Activated CD4-positive, alpha-beta T cell treated with anti-CD3 and anti-CD28 coated beads, Interleukin-10, Interleukin-2, amounts not matched to agents 100 ng/mL and 50 ng/mL, durations not matched to agents 16 hours and 8 hours (primary cell): ENCODE data around the gene CLRN1.
A peak's percentile ranks its signal among the peaks of the same experiment; 100 is the strongest.

Source experiments
- DNase-seq: peaks from one replicate; pipeline ENCODE4 v3.0.0-alpha.2; 2020

Gene CLRN1

DNA sequence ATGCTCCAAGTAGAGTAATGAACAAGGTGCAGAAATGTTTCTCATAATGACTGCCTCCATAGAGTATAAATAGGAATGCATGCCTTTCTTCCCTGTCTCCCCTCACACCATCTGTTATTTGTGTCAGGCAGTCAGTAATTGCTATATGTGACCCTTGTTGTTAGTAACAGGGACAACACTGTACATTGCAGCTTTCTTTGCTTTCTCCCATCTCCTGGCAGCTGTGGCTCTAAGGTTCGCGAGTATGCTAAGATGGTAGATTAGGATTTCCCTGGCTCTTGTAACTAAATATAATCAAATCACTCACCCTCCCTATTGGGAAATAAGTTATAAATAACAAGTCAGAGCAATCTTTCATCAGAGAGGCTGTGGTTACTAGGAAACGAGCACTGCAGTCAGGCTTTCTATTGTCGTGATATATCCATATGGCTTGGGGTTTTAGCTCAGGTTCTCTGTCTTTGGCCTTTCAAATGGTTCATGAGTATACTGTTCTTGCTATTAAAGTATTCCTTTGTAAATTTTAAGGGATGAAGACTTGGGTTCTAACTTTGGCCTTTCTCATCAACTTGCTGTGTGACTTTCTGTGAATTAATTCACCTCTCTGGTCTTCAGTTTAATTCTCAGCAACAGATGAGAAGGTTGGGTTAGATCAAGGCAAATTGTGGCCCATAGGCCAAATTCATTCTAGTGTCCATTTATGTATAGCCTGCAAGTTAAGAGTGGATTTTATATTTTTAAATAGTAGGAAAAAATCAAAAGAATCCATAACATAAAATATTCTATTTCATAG is 59.2 kb downstream of the CLRN1 start:
- DNase-seq: no peak

DNA sequence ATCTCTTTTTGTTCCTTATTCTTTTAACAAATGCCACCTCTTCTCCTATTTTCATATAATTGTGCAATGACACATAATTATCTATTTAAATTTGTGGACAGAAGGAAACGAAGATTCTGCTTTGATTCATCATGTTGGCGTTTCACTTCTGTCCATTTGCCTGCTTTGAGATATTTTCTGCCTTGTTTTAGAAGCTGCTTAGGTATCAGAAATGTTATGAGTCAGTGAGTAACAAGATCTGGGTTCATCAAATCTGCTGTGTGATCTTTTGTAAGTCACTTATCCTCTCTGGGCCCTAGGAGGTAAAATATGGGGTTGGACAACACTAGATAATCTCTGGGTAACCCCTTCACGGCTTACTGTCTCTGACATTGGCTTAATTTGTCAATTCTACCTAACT is 60.0 kb downstream of the CLRN1 start:
- peak; percentile 35 for DNase-seq

DNA sequence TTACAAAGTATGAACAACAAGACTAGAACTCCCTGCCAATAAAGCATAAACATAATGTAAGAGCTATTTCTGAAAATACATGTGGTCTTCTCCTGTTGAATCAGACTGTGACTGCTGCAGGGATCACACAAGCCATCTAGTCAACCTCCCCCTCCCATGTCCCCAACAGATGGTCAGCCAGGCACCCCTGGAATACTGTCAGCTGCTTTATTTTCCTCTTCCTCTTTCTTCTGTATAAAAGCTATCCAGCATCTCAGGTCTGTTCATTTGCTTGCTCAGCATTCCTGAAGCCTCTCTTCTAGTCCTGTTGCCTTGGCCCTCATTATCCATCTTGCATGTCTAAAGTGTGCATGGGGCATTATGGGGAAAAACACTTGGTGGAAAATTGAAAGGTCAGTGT is 60.8 kb downstream of the CLRN1 start:
- DNase-seq: no peak

DNA sequence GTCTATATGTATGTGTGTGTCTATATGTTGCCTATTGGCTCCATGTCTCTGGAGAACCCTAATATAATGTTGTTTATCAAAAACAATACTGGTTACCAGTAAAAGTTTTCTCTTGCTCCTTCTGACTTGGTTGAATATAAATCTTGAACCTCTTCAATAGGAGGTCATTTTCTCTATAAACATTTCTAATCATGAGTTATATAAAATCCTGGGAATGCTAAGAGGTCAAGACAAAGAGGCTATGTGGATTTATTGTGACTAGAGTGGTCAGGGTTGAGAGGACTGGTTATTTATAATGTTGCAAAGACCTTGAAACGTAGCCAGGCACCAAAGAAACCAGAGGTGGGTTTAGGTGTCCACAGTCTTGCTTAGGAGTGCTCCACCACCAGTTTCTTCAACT is 66.1 kb downstream of the CLRN1 start:
- no peak for DNase-seq

DNA sequence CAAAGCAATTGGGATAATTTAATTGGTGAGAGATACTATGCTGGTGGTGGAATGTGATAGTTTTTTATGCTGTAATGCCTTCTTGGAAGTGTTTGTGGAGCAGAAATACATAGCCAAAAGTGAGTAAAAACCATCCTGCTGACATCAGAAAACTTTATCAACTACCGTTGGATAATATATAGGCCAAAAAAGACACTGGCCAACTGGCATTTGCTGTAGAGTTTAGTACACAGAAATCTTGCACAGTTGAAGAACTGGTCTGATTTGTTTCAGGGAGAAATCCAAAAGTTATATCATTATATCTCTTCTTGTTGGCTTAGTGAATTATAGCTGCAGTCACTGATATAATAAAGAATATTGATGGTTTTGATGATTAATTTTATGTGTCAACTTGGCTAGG is 66.8 kb downstream of the CLRN1 start:
- no peak for DNase-seq

DNA sequence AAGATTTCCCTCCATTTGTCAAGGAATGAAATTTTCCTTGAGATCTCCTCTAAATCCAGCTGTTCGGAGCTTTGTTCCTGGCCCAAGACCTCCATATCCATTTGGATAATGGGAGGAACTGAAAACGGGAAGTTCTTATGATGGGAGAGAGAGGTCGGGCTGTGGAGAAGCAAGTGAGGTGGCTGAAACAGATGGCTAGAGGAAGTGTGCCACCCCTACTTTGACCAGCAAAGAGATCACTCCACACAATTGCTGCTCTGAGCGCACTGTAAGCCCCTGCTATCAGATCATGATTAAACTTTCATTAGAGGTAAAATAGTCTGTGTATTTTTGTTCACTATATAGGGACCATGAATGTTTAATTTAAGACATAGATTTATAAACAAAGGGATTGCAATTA is 67.2 kb downstream of the CLRN1 start, which contains the start of gene MINDY4B:
TSS of gene MINDY4B (minus strand) at position 101 of the 400 bp plus-strand sequence. CDS start at position 101, 0 bp downstream.
- no peak for DNase-seq

DNA sequence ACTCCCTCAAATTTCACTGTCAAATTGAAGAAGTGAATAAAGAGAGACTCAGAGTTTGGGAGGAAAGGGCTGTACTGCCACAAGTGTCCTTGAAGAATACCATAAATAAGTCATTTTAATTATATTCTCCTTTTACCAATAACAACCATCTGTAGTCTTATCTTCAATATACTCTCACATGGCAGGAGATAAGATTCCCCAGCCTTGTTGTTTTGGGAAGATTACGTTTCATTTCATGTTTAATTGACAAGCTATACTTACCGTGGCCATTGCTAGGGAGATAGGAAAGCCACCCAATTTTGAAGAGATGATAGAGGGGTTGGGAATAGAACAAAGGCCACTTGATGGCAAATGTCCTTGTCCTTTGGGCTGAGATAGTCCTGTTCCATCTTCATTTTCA is 69.5 kb downstream of the CLRN1 start:
- DNase-seq: no peak

DNA sequence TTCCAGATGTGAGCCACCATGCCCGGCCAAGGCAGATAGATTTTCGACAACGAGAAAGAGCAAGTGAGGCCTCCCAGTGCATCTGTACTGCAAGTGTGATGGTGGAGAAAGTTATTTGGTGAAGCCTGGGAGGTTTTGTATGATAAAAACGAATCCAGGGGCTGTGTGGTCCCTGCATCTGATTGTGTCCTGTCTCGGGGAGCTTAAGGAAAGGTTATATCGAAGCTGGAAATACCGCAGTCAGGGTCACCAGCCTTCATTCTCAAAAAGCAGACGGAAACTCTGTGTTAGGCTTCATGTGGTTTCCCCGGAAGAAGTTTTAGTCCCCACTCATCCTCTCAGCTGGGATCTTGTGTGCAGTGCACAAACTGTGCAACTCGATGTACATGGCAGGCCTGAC is 70.7 kb downstream of the CLRN1 start:
- no peak for DNase-seq

DNA sequence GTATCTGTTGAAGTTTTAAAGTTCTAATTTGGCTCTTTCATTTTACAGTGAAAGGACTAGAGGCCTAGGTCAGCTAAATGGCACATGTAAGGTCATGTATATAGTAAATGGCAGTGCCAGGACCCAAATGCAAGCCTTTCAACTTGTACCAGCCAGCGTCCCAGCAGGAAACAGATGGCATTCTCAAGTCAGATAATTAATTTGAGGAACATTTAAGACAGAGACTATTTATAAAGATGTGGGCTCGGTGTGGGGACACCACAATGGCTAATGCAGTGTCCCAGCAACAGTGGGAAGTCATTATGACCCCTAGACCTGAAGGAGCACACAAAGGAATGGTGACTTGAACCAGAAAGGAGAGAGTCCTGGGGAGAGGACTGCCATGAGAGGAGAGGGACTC is 73.4 kb downstream of the CLRN1 start:
- DNase-seq: no peak

DNA sequence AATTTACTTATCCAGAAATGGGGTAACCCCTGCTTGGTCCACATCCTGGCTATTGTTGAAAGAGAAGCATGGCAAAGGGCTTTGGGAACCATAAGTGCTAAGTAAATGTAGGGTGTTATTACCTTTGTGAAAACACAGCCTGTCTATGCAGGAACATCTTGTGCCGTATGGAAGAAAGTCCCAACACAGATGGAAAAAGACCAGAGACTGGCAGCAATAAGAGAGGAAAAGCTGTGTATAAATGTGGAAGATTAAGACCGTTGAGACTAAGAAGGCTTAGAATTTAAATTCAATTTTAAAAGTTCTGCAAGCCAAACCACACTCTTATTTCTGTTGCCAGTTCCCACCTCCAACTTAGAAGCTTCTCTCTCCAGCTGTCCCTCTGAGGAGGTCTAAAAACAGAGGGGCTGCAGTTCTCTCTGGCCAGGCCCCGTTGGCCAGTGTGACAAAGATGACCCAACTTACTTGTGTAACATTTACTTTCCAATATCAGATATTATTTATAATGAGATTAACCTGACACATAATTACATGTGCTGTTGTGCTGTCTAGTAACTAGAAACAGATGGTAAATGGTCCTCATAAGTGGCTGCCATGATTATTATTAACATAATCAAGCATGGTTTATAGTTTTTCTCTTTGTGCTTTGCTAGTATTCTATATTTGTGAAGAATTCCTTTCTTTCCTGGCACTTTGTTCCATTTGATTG is 74.3 kb downstream of the CLRN1 start:
- no peak for DNase-seq

DNA sequence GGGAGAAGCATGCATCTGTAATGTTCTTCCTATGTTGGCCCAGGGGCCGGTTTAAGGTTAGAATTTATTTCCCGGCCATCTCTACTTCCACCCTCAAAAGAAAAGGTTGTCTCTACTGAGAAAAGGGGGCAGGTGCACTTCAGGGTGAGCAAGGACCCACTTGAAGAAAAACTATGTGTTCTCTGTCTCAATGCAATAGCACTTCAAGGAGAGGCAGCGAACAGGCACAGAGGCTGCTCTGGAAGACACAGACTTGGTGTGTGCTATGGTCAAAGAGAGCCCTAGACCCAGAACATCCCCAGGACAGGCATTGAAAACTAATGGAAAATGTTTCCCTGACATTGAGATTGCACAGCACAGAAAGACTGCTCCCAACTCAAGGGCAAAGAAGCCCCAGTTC is 74.9 kb downstream of the CLRN1 start:
- no peak for DNase-seq

DNA sequence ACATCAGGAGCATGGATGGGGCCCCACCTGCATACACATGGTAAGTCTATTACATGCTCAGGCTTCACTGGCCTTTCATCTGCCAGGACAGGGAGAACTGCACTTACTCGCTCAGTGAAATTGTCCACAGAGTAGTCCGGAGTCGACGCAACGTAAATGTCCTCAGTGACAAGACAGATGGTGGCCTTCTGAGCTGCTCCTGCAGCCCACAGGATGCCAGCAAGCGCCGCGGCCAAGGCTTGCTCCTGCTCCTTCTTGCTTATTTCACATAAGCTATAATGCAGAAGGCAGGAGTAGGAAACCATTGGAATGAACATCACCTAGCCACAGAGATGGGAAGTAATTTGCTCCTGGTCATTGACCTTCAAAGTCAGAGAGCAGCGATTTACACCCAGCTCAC is 81.7 kb downstream of the CLRN1 start:
- no peak for DNase-seq

DNA sequence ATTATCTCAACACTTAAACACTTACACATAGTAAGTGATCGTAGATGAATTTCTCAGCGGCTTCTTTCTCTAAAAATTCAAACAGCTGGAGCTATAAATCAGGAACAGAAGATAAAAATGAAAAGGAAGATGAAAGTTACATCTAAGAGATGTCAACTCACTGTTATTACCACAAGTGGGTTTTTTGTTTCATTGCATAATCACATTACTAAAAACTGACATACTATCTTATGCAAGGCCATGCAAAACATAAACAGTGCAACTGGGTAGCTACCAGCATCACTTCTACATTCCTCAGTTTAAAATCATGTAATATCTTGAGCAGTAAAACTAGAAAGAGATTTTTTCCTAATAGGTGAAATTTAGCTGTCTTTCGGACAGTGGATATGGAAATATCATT is 82.2 kb downstream of the CLRN1 start:
- no peak for DNase-seq

DNA sequence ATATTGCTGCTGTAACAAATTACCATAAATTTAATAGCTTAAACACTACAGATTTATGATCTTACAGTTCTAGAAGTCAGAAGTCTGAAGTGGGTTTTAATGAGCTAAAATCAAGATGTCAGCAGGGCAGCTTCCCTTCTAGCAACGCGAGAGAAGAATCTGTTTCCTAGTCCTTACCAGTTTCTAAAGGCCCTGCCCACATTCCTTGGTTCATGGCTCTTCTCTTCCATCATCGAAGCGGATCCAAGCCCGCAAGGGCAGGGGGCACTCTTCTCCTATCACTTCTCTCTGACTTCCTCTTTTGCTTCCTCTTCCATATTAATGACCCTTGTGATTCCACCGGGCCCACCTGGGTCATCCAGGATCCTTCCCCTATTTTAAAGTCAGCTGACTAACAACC is 83.4 kb downstream of the CLRN1 start:
- DNase-seq: no peak

DNA sequence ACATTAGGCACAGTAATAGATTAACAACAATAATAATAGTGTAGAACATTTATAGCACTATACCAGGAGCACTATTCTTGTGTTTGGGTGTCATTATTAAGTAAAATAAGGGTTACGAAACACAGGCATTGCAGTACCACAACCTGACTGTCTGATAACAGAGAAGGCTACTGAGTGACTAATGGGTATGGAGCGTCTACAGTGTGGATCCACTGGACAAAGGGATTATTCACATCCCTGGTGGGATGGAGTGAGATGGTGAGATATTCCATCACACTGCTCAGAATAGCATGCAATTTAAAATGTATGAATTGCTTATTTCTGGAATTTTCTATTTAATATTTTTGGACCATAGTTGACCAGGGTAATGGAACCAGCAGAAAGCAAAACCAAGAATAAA is 85.5 kb downstream of the CLRN1 start:
- no peak for DNase-seq

DNA sequence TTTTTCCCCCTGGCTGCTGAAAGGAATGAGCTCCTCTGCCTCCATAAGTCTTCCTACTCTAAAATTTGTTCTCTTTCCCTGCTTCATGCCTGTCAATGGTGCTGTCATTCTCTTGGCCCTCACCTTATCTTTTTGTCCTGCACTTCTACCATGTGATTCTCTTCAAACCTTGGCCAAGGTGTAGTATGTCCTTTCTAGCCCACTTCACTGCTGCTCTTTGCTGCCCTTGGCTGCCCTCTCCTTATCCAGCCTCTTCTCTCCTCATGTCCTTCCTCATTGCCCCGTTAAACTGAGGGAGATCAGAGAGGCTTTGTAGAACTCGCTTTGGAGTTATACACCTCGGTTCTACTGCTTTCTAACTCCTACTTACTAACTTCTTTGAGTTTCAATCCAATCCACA is 87.0 kb downstream of the CLRN1 start:
- no peak for DNase-seq

DNA sequence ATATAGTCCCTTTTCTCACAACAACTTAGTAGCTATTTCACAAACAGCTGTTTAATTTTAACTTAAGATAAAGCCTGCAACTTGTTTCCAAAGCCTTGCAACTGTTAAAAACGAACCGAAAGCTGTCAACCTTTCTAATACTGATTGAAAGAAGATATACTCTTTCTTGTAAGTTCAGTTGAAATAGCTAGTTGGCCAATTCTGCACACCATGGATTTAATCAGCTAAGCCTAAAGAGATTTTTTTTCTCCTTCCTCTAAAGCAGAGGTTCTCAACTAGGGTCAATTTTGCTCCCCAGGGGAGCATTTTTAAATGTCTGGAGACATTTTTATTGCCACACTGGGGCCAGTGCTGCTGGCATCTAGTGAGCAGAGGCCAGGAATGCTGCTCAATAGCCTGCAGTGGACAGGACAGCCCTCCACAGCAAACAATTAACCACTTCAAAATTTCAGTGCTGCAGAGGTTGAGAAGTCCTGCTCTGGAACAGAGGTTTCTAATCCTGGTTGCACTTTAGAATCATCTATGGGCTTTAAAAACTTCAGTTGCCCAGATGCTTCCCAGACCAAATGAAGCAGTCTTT is 93.4 kb downstream of the CLRN1 start:
- no peak for DNase-seq

DNA sequence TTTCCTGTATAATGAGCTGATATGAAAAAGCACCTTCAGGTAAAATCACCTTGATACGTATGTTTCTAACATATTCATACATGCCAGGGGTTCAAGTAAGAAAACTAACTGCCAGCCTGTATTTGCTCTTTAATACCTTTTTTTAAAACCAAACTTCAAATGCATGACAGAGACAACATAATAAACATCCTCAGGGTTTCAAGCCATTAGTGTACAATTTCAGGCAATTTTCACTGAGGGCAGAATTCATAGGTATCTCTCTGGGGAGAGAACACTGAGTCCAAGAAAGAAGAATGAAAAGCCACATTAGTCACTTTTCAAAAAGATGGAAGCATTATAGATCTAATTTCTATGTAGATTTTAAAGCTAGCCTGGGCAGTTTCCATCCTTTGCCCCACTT is 94.2 kb downstream of the CLRN1 start:
- no peak for DNase-seq

DNA sequence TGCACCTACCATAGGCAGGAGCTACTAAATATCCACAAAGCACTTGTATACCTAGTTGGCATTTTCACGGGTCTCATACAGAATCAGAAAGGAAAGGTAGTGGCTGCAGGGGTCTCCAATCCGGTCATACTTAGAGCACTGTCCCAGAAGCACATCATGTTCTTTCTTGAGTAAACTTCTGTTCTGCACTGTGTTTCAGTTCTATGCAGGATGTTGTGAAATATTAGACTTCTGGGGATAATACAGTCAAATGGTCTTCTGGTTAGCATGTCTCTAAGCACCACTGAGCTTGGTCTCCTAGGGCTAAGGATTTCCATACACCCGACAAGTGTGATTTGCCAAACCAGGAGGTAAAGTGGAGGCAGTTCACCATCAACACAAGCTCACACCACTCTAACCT is 95.2 kb downstream of the CLRN1 start:
- DNase-seq: peak; percentile 18

DNA sequence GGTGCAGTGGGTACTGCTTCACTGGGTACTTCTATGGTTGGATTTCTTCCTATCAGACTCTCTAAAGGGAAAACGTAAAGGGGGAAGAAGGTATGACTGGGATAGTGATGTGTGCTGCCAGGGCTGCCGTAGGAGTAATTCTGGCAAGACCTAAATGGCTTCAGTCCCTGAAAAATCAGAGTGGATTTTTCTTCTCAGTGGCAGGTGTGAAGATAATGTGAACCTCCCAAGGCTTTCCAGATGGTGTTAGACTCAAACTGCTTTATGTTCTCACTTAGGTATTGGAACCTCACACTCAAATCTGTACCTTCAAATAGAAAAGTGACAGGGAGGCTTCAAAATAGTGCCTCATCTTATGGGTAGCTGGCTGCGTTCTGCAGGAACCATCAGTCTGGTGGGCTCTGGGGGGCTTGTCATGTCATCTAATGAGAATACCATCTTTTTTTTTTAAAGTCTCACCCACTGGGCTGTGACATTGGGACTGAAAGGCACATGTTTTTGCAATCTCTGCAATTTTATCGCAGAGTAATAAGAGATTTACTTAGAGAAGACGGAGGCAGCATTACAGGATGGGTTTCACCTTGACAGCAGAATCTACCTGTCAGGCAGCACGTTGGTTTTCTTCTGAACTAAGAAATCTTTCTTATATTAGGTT is 95.8 kb downstream of the CLRN1 start:
- no peak for DNase-seq
